Large intestine (tissue), 3 donors: ENCODE measurements around the gene SNTB2. TPM values are rescaled to one million over a fixed set of nuclear protein-coding genes. Genes with fewer than 3 reads are reported as not detected.

Experiments used
- DNase-seq, 2 donors: peaks; one replicate each; pipeline versions ENCODE4 v3.0.0 to v3.0.0-alpha.2; 2013
- H3K27ac ChIP-seq: one replicate; pipeline ENCODE4 v1.5.1; 2013; ENCODE audit warnings: low read length
- H3K27me3 ChIP-seq: 2 replicates; pipeline ENCODE4 v1.6.1; 2013; ENCODE audit warnings: low read length; ENCODE audit not compliant: control insufficient read depth, insufficient read depth
- H3K36me3 ChIP-seq: 2 replicates; pipeline ENCODE4 v1.6.1; 2013; ENCODE audit warnings: low read length; ENCODE audit not compliant: control insufficient read depth, insufficient read depth
- H3K4me1 ChIP-seq: one replicate; pipeline ENCODE4 v1.6.1; 2013; ENCODE audit warnings: low read length; ENCODE audit not compliant: control insufficient read depth, insufficient read depth
- H3K4me3 ChIP-seq: one replicate; pipeline ENCODE4 v1.5.1; 2013; ENCODE audit warnings: low read length
- H3K9me3 ChIP-seq: one replicate; pipeline ENCODE4 v1.6.1; 2013; ENCODE audit warnings: mild to moderate bottlenecking, low read depth, low read length, moderate library complexity; ENCODE audit not compliant: control insufficient read depth
- WGBS: methylation state at CpG from one replicate; pipeline ENCODE4 v1.1.5; 2013; ENCODE audit warnings: low lambda C conversion rate; ENCODE audit not compliant: insufficient coverage; 5-methylcytosine and 5-hydroxymethylcytosine counted together
- polyA plus RNA-seq: library from polyadenylated mRNA; unstranded; fragments of 120-200 nt; gene quantifications from one replicate; pipeline ENCODE4 v1.2.1, GENCODE V29; 2013

SNTB2 gene
- polyA plus RNA-seq, 1 donor = 8.8 TPM

- Histone ChIP-seq H3K36me3 (peaks cover 74% of the 10 kb centered on the region), H3K27ac (no peak overlapping the region), H3K4me3 (no peak overlapping the region), H3K9me3 (no peaks in the 10 kb centered on the region), H3K4me1 (no peaks in the 10 kb centered on the region), H3K27me3 (no peaks in the 10 kb centered on the region)
- no peak for DNase-seq
- WGBS = no CpG with 5 or more reads among the region's 3 CpGs
These were observed 29.8 kb upstream of the SNTB2 start for GRCh38 chr16:69157196-69157595.

- no peak for DNase-seq
- Histone ChIP-seq H3K27me3 (no peaks in the 10 kb centered on the region), H3K4me1 (no peaks in the 10 kb centered on the region), H3K27ac (no peak overlapping the region), H3K9me3 (no peaks in the 10 kb centered on the region), H3K4me3 (no peak overlapping the region), H3K36me3 (peaks cover 66% of the 10 kb centered on the region)
- WGBS = no CpG with 5 or more reads among the region's 1 CpG
These were observed 26.8 kb upstream of the SNTB2 start for GRCh38 chr16:69160192-69160591.

- peaks cover 70% of the 10 kb centered on the region for H3K36me3 ChIP-seq
- H3K9me3 ChIP-seq = no peaks in the 10 kb centered on the region
- H3K4me1 ChIP-seq = no peaks in the 10 kb centered on the region
- no peak for DNase-seq
- no CpG with 5 or more reads among the region's 6 CpGs for WGBS
- no peak overlapping the region for H3K27ac ChIP-seq
- H3K27me3 ChIP-seq = no peaks in the 10 kb centered on the region
- H3K4me3 ChIP-seq = no peak overlapping the region
These were observed 21.4 kb upstream of the SNTB2 start for GRCh38 chr16:69165584-69165983.

- DNase-seq = no peak
- Histone ChIP-seq H3K4me3 (no peak overlapping the region), H3K27me3 (no peaks in the 10 kb centered on the region), H3K4me1 (no peaks in the 10 kb centered on the region), H3K9me3 (no peaks in the 10 kb centered on the region), H3K27ac (no peak overlapping the region), H3K36me3 (peaks cover 63% of the 10 kb centered on the region)
- no CpG with 5 or more reads among the region's 8 CpGs for WGBS
These were observed 20.6 kb upstream of the SNTB2 start for GRCh38 chr16:69166221-69166833.

GRCh38 chr16:69166946-69167930 lies 19.7 kb upstream of the SNTB2 start:
- Histone ChIP-seq H3K4me1 (no peaks in the 10 kb centered on the region), H3K27ac (no peak overlapping the region), H3K9me3 (no peaks in the 10 kb centered on the region), H3K4me3 (no peak overlapping the region), H3K36me3 (peaks cover 59% of the 10 kb centered on the region), H3K27me3 (no peaks in the 10 kb centered on the region)
- WGBS = 100% methylated on average over 3 of the region's 7 CpGs
- no peak for DNase-seq

GRCh38 chr16:69169051-69169450 lies 17.9 kb upstream of the SNTB2 start:
- H3K4me3 ChIP-seq = no peak overlapping the region
- peaks cover 52% of the 10 kb centered on the region for H3K36me3 ChIP-seq
- H3K27ac ChIP-seq = no peak overlapping the region
- peaks cover 2% of the 10 kb centered on the region for H3K4me1 ChIP-seq
- H3K9me3 ChIP-seq = no peaks in the 10 kb centered on the region
- DNase-seq = no peak
- no peaks in the 10 kb centered on the region for H3K27me3 ChIP-seq
- no CpG with 5 or more reads among the region's 4 CpGs for WGBS

GRCh38 chr16:69169607-69170352 lies 17.2 kb upstream of the SNTB2 start:
- WGBS = 50% methylated on average over 1 of the region's 6 CpGs
- no peak overlapping the region for H3K4me3 ChIP-seq
- peaks cover 2% of the 10 kb centered on the region for H3K4me1 ChIP-seq
- H3K36me3 ChIP-seq = peaks cover 47% of the 10 kb centered on the region
- H3K27me3 ChIP-seq = no peaks in the 10 kb centered on the region
- H3K27ac ChIP-seq = no peak overlapping the region
- H3K9me3 ChIP-seq = no peaks in the 10 kb centered on the region
- no peak for DNase-seq

- Histone ChIP-seq H3K27ac (no peak overlapping the region), H3K4me3 (no peak overlapping the region), H3K9me3 (no peaks in the 10 kb centered on the region), H3K27me3 (no peaks in the 10 kb centered on the region), H3K4me1 (peaks cover 2% of the 10 kb centered on the region), H3K36me3 (peaks cover 31% of the 10 kb centered on the region)
- WGBS = 71% methylated on average over 1 of the region's 6 CpGs
- no peak for DNase-seq
These were observed 15.5 kb upstream of the SNTB2 start for GRCh38 chr16:69171325-69172084.

- Histone ChIP-seq H3K36me3 (no peaks in the 10 kb centered on the region), H3K27me3 (no peaks in the 10 kb centered on the region), H3K27ac (no peak overlapping the region), H3K9me3 (no peaks in the 10 kb centered on the region), H3K4me1 (peaks cover 13% of the 10 kb centered on the region), H3K4me3 (no peak overlapping the region)
- WGBS = no CpG with 5 or more reads among the region's 4 CpGs
- DNase-seq = no peak
These were observed 10.7 kb upstream of the SNTB2 start for GRCh38 chr16:69176033-69176800.
